HG02973 (cell line): Measurements from ENCODE around the gene NOXO1.

ENCODE experiments used
- ATAC-seq: cut with Tn5 transposase; IDR thresholded peaks from one replicate; pipeline ENCODE4 v1.9.1; 2021; ENCODE audit warnings: moderate library complexity; ENCODE audit not compliant: unreplicated experiment

Gene NOXO1

GRCh38 chr16:1998360-1998835 lies 17.1 kb upstream of the NOXO1 start:
- no peak for ATAC-seq

- ATAC-seq = no peak
These were observed 16.5 kb upstream of the NOXO1 start for GRCh38 chr16:1997494-1998359.

GRCh38 chr16:1993731-1994131 lies 12.5 kb upstream of the NOXO1 start:
- no peak for ATAC-seq

GRCh38 chr16:1992704-1993317 lies 11.5 kb upstream of the NOXO1 start:
- ATAC-seq = no peak

- peak; percentile 39 for ATAC-seq
These were observed 10.9 kb upstream of the NOXO1 start for GRCh38 chr16:1991948-1992703.

GRCh38 chr16:1991588-1991947 lies 10.3 kb upstream of the NOXO1 start:
- ATAC-seq = no peak

GRCh38 chr16:1991135-1991551 lies 9.9 kb upstream of the NOXO1 start:
- ATAC-seq = no peak

GRCh38 chr16:1990351-1991134 lies 9.3 kb upstream of the NOXO1 start:
- no peak for ATAC-seq

- no peak for ATAC-seq
These were observed 8.8 kb upstream of the NOXO1 start for GRCh38 chr16:1990101-1990350.

GRCh38 chr16:1989209-1990100 lies 8.2 kb upstream of the NOXO1 start, which contains the start of gene SYNGR3:
TSS of gene SYNGR3 (plus strand) at chr16:1989970. CDS start at chr16:1990103, 133 bp downstream.
- ATAC-seq = no peak

- no peak for ATAC-seq
These were observed 5.9 kb upstream of the NOXO1 start for GRCh38 chr16:1987198-1987597.

GRCh38 chr16:1985466-1986150 lies 4.3 kb upstream of the NOXO1 start:
- ATAC-seq = no peak

GRCh38 chr16:1984347-1985225 lies 3.3 kb upstream of the NOXO1 start:
- ATAC-seq = peak; percentile 4

GRCh38 chr16:1983544-1984346 lies 2.5 kb upstream of the NOXO1 start, which contains the start of gene GFER:
TSS of gene GFER (plus strand) at chr16:1984193. CDS start at chr16:1984219, 26 bp downstream.
- peak; percentile 54 for ATAC-seq

GRCh38 chr16:1982991-1983543 lies 1.8 kb upstream of the NOXO1 start:
- ATAC-seq = no peak

GRCh38 chr16:1982013-1982433 lies 754 bp upstream of the NOXO1 start:
- no peak for ATAC-seq

GRCh38 chr16:1980770-1981087 lies 540 bp downstream of the NOXO1 start:
- no peak for ATAC-seq
